Lung (tissue), 12 donors: ENCODE results near the gene ACTN1. TPM values are rescaled to one million over a fixed set of nuclear protein-coding genes. Genes with fewer than 3 reads are reported as not detected.
"Not testable (repeated sequence)": the region's sequence is repeated elsewhere in the genome, so short reads cannot be mapped to it uniquely, and the experiment has no call there.

Experiments
- ATAC-seq: fragments of 200-7000 bp; cut with Tn5 transposase; one replicate; pipeline ENCODE4 v1.9.1; 2020; ENCODE audit warnings: moderate number of reproducible peaks; ENCODE audit not compliant: insufficient read depth, low FRiP score
- DNase-seq, 3 donors: peaks; one replicate each; pipeline ENCODE4 v3.0.0-alpha.2; 2013 to 2017
- H3K27ac ChIP-seq, 2 donors: one replicate each; pipeline ENCODE4 v1.5.1; 2013; ENCODE audit warnings: mild to moderate bottlenecking in 2 of 2, moderate library complexity in 2 of 2, control low read depth in 1 of 2, inconsistent platforms in 1 of 2, low read depth in 1 of 2, low read length in 1 of 2
- H3K27me3 ChIP-seq, 3 donors: one replicate each; pipeline ENCODE4 v1.5.1; 2013; ENCODE audit warnings: low read length in 2 of 3; ENCODE audit not compliant: control insufficient read depth in 3 of 3, insufficient read depth in 3 of 3
- H3K36me3 ChIP-seq, 4 donors: one replicate each; pipeline ENCODE4 v1.5.1; 2013; ENCODE audit warnings: low read length in 4 of 4, mild to moderate bottlenecking in 1 of 4, moderate library complexity in 1 of 4; ENCODE audit not compliant: control insufficient read depth in 4 of 4, insufficient read depth in 4 of 4
- H3K4me1 ChIP-seq, 5 donors: one replicate each; pipeline ENCODE4 v1.5.1; 2013; ENCODE audit warnings: low read length in 5 of 5, mild to moderate bottlenecking in 2 of 5, moderate library complexity in 1 of 5; ENCODE audit not compliant: control insufficient read depth in 5 of 5, insufficient read depth in 5 of 5
- H3K4me3 ChIP-seq: one replicate; pipeline ENCODE4 v1.5.1; 2013; ENCODE audit warnings: mild to moderate bottlenecking, control low read depth, moderate library complexity
- H3K9ac ChIP-seq, 2 donors: one replicate each; pipeline ENCODE4 v1.5.1; 2013; ENCODE audit warnings: low read length in 2 of 2, control low read depth in 1 of 2; ENCODE audit not compliant: insufficient read depth in 1 of 2
- H3K9me3 ChIP-seq, 4 donors: one replicate each; pipeline ENCODE4 v1.5.1; 2013; ENCODE audit warnings: low read length in 3 of 4, mild to moderate bottlenecking in 1 of 4, moderate library complexity in 1 of 4; ENCODE audit not compliant: control insufficient read depth in 4 of 4, insufficient read depth in 3 of 4
- CTCF ChIP-seq: IDR thresholded peaks from 2 replicates; pipeline ENCODE4 v1.5.1; 2012; ENCODE audit warnings: mild to moderate bottlenecking; ENCODE audit errors: control extremely low read depth, extremely low read depth
- WGBS, 2 donors: extraction: QIAGEN DNeasy Blood & Tissue Kit; methylation state at CpG; one replicate each; pipeline ENCODE4 v1.1.7; 2013; 5-methylcytosine and 5-hydroxymethylcytosine counted together
- polyA plus RNA-seq, 2 donors: library from polyadenylated mRNA; stranded (reverse); fragments of 200-250 nt; gene quantifications; one replicate each; pipeline ENCODE4 v1.2.1, GENCODE V29; 2013
- total RNA-seq, 2 donors: library from RNA; depleted of rRNA in 1 of 2; stranded (reverse); fragments of >200 nt in 1 of 2; gene quantifications; one replicate each; pipeline ENCODE4 v1.2.1, GENCODE V29; 2014 to 2021
- donor health status: control.
- donor health status: control.
- donor health status: Bipolar disorder and iron deficiency.
- donor health status: healthy.
- donor health status: DM: yes; HTN: yes; CAD: no.

The ACTN1 gene
- total and polyA plus RNA-seq, 4 donors, result 40.9 to 168 (median 117) TPM

- TF ChIP-seq CTCF, result no peak
- ATAC-seq (no peak), DNase-seq (no peak)
- Histone ChIP-seq H3K4me1 (peaks cover 0 to 6% (median 0%) of the 10 kb centered on the region in 5 donors), H3K9ac (no peak overlapping the region), H3K27me3 (no peaks in the 10 kb centered on the region), H3K36me3 (no peaks in the 10 kb centered on the region), H3K9me3 (no peaks in the 10 kb centered on the region), H3K27ac (no peak overlapping the region), H3K4me3 (no peak overlapping the region)
- WGBS, 2 donors, result 81 to 90% methylated on average over 1 of the region's 1 CpG
These were observed 130.8 kb downstream of the ACTN1 start for GRCh38 chr14:68848253-68848652.

- not testable (repeated sequence) for H3K36me3 ChIP-seq, H3K9ac ChIP-seq, H3K27ac ChIP-seq, H3K4me3 ChIP-seq, ATAC-seq, H3K9me3 ChIP-seq, DNase-seq, H3K27me3 ChIP-seq
- H3K4me1 ChIP-seq, result peaks cover 0 to 12% (median 0%) of the 10 kb centered on the region in 5 donors
- 96 to 98% methylated on average over 4 of the region's 4 CpGs for WGBS, 2 donors
These were observed 131.5 kb downstream of the ACTN1 start for GRCh38 chr14:68847640-68848039.

- Histone ChIP-seq H3K9me3 (no peaks in the 10 kb centered on the region), H3K36me3 (no peaks in the 10 kb centered on the region), H3K27ac (no peak overlapping the region), H3K9ac (no peak overlapping the region), H3K4me3 (no peak overlapping the region), H3K4me1 (peaks cover 0 to 21% (median 0%) of the 10 kb centered on the region in 5 donors), H3K27me3 (no peaks in the 10 kb centered on the region)
- 84 to 93% methylated on average over 3 of the region's 3 CpGs for WGBS, 2 donors
- no peak for TF ChIP-seq CTCF
- ATAC-seq (no peak), DNase-seq (no peak)
These were observed 132.6 kb downstream of the ACTN1 start for GRCh38 chr14:68846466-68846865.

- 33 to 37% methylated on average over 6 of the region's 6 CpGs for whole genome bisulfite sequencing, 2 donors
- ATAC-seq, result no peak
These were observed 134.9 kb downstream of the ACTN1 start for GRCh38 chr14:68844210-68844545.

More at GRCh38 chr14:68844210-68844545, 134.9 kb downstream of the ACTN1 start:
- no peak overlapping the region for H3K4me3 ChIP-seq
- H3K4me1 ChIP-seq, result peaks cover 0 to 25% (median 0%) of the 10 kb centered on the region in 5 donors
- DNase-seq, result no peak
- TF ChIP-seq CTCF, result no peak
- H3K9me3 ChIP-seq, result no peaks in the 10 kb centered on the region
- H3K36me3 ChIP-seq, result peaks cover 0 to 2% (median 0%) of the 10 kb centered on the region in 4 donors
- no peak overlapping the region for H3K9ac ChIP-seq
- H3K27ac ChIP-seq, result no peak overlapping the region
- H3K27me3 ChIP-seq, result no peaks in the 10 kb centered on the region
